HG02763 (cell line): ENCODE data around the gene INSR.
"Not testable (repeated sequence)": the region's sequence is repeated elsewhere in the genome, so short reads cannot be mapped to it uniquely, and the experiment has no call there.

Source experiments
- ATAC-seq: cut with Tn5 transposase; IDR thresholded peaks from one replicate; pipeline ENCODE4 v1.9.1; 2021; ENCODE audit warnings: mild to moderate bottlenecking, moderate library complexity; ENCODE audit not compliant: unreplicated experiment

INSR gene

DNA sequence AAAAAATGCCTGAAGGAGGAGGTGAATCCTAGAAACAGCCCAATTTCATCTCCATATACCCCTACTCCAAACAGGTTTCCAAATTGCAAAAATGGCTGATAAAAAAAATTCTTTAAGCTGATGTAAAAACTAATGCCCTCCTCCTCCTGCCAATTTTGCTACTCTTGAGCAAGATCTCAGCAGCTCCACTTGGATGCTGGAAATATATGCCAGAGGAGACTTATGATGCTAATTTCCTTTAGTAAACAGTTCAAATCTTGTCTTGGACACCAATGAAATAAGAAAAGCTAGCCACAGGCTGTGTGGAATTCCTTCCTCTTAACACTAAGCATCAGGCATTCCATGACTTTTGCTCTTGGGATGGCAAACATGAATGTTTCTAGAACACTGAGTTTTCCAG is 67.5 kb downstream of the INSR start:
- no peak for ATAC-seq

DNA sequence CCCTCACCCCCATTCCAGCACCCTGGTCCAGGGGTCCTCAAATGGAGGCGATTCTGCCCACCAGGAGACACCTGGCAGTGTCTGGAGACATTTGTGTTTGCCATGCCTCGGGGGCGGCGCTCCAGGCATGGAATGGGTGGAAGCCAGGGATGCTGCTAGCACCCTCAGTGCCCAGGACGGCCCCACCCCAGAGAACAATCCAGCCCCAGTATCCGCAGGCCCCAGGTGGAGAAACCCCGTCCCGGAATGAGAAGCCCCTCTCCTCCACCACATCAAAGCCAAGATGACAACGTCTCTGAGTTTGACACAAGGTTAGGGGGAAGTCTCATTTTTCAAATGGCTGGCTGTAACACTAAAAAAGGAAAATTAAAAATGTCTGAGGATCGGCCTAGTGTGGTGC is 68.5 kb downstream of the INSR start:
- ATAC-seq: no peak

DNA sequence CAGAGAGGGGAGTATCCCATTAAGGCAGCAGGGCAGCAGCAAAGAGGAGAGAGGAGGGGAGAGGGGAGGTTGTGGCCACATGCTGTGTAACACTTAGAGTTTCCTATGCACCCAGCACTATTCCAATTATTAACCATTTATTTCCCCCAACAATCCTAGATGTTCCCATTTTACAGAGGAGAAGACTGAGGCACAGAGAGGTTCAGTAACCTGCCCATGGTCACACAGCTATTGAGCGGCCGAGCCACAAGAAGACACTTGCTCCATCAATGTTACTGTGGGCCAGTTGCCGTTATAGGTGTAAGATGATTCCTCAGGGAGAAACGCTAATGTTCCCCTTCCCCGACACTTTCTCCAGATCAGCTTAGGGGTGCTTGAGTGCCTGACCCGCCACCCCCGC is 69.2 kb downstream of the INSR start:
- ATAC-seq: no peak

- ATAC-seq: no peak
These were observed 70.0 kb downstream of the INSR start for GRCh38 chr19:7224209-7224686.

DNA sequence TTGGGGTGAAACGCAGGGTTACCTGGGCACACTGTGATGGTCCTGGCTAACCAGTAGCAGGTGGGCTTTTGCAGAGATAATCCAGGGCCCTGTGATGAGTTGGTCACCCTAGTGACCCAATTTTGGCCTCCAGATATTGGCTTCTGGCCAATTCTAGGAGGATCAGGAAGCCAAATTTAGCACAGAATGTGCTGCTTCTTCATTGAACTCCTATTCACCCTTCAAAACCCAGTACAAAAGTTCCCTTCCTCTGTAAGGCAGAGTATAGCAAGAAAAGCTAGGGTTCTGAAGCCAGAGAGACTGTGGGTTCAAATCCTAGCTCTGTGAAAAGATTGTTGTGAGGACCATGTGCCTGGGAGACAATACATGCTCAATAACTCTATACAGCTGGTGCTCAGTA is 70.8 kb downstream of the INSR start:
- ATAC-seq: no peak

DNA sequence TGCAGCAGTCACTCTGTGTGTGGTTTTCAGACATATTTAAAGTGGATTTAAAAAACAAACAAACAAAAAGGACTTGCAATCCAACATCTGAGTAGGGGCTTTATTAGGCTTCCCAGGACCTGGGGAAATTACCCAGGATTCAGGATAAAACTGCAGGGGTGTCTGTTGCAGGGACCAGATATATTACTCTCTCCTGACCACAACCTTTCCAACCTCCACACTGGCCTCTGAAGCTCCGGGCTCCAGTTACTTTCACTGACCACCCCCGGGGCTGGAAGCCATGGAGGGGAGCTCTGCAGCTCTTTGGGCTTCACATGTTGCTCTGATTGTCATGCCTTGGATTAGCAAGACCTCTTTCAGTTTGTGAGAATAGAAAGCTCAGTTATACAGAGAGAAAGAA is 75.2 kb downstream of the INSR start:
- ATAC-seq: no peak

DNA sequence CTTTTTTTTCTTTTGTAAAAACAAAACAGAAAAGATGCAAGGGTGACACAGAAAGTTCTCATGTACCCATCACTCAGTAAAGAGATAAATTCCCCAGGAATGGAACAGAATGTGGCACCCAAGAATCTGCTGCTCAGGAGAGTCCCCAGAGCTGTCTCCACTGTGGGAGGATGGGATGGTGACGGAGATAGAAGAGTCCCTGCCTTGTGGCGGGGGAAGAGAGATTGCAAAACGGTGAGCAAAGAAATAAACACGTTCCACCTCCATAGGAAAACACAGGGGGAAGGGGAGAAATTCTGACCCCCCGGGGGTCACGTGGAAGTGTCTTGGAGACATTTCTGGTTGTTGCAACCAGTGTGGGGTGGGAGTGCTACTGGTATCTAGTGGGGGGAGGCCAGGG is 76.4 kb downstream of the INSR start:
- no peak for ATAC-seq

- ATAC-seq: no peak
These were observed 77.8 kb downstream of the INSR start for GRCh38 chr19:7216373-7216902.

- no peak for ATAC-seq
These were observed 79.0 kb downstream of the INSR start for GRCh38 chr19:7215176-7215575.

- ATAC-seq: no peak
These were observed 79.7 kb downstream of the INSR start for GRCh38 chr19:7214324-7215089.

DNA sequence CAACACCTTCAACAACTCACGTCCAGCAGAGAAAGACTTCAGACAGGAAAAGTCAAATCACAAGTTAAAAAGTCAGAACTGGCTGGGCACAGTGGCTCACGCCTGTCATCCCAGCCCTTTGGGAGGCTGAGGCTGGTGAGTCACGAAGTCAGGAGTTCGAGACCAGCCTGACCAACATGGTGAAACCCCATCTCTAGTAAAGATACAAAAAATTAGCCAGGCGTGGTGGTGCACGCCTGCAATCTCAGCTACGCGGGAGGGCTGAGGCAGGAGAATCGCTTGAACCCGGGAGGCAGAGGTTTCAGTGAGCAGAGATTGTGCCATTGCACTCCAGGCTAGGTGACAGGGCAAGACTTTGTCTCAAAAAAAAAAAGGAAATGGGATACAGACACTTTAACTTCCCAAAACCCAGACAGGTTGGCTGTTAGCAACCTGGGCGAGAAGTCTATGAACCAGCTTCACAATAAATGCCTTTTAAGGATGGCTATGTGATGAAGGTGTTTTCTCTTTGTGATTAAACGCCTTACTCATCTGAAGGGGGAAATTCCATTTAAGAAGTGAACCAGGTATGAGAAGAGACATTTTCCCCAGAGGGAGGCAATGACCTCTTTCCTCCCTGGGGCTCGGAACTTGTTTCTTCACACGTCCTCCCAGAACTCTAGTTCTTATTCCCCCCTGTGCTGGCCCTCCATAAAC is 80.4 kb downstream of the INSR start:
- no peak for ATAC-seq

DNA sequence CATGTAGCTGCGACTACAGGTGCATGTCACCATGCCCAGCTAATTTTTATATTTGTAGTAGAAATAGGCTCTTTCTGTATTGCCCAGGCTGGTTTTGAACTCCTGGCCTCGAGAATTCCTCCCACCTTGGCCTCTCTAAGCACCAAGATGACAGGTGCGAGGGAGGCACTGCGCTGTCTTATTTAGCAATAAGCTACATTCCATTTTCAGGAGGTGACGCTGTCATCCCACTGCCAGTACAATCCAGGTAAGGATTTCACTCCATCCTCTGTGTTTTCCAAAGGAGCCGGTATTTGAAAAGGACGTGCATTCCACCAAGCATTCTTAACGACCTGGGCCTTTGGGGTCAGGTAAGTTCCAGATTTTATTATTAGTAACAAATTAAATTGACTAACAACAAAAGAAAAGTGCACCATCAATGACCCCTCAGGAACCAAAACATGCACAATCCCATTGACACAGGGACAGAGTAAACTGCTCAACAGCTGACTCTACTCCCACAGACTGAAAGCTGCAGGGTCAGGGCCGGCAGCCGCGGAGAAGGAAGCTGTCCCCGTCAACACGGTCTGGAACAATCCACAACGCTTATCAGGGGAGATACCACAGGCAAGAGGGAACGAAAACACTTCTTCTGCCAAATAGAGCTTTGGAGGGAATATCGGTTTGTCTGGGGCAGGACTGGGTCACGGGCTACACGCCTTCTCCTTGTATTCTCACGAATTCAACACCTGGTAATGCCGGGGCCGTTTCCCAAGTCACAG is 82.8 kb downstream of the INSR start:
- ATAC-seq: no peak

DNA sequence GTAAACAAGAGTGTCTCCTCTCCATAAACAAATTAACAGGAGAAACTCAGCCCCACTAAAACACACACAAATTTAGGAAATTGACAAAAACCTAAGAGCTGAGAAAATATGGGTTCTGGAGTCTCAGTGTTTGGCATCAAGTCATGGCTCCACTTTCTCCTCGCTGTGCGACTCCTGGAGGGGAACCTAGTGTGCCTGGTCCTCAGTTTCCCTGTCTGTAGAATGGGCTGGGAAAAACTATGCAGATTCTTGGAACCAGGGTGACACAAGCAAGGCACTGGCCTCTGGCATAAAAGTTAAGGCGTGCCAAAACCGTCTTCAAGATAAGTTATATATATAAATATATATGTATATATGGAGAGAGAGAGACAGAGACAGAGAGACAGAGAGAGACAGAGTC is 83.9 kb downstream of the INSR start:
- no peak for ATAC-seq

DNA sequence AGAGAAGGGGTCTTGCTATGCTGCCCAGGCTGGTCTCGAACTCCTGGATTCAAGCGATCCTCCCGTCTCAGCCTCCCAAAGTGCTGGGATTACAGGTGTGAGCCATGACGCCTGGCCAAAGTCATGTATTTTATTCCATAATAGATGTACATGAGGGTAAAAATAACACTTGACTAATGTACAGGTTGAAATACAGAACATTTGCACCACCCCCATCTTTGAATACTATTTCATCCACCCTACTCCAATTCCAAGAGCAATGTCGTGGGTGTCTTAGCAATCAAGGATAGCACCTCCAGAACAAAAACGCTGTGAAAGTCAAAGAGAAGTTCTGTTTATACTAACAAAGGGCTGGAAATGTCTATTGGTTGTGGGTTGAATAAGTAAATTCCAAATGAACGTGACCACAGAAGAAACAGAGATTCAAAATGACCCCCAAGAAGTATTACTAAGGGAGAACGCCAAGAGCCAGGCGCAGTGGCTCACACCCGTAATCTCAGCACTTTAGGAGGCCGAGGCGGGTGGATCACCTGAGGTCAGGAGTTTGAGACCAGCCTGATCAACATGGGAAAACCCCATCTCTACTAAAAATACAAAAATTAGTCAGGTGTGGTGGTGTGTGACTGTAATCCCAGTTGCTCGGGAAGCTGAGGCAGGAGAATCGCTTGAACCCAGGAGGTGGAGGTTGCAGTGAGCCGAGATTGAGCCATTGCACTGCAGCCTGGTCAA is 84.5 kb downstream of the INSR start:
- not testable (repeated sequence) for ATAC-seq

DNA sequence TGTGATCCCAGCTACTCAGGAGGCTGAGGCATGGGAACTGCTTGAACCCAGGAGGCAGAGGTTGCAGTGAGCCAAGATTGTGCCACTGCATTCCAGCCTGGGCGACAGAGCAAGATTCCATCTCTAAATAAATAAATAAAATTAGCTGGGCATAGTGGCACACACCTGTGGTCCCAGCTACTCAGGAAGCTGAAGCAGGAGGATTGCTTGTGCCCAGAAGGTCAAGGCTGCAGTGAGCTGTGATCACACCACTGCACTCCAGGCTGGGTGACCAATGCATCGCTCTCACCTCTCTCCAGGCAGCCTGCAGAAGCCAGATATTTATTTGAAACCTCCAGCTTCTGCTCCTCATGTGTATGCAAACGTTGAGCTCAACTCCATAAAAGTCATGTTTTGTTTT is 85.2 kb downstream of the INSR start:
- ATAC-seq: not testable (repeated sequence)

DNA sequence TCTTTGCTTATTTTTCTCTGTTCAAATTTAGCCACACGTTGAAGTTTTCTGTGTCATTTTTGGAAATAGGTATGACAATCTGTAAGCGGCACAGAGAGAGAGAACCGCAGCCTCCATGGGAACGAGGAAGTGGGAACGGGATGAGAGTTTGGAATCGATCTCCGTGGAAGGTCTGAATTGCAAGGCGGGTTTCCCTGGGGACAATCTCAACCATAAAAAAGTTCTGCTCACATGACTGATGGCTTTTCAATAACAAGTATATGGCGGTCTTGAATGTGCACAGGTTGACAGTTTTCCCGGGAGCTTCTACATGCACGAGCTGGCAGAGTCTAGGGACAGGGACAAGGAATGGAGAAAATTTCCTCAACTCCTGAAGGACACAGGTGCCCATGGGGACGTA is 90.9 kb downstream of the INSR start:
- no peak for ATAC-seq

DNA sequence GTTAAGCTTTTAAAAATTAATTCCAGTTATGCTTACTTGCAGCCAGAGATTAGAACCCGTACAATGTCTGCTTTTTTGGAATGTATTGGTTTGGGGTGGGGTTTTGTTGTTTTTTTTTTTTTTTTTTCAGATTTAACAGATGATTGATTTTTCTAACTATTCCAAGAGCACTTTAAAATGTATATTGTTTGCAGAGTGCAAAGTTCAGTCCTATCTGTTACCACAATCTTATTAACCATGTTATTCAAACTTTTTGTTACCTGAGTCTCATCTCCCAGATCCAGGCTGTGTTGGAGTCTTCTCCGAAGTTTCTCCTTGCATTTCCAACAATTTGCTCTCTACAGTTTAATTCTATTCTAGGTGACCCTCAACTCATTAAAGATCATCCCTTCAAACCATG is 91.3 kb downstream of the INSR start:
- no peak for ATAC-seq

GRCh38 chr19:7200736-7201135 is 93.5 kb downstream of the INSR start:
- no peak for ATAC-seq

- ATAC-seq: no peak
These were observed 94.3 kb downstream of the INSR start for GRCh38 chr19:7199613-7200533.
